GM23338 (cell line): ENCODE results near the gene RAB44. TPM values are rescaled to one million over a fixed set of nuclear protein-coding genes. Genes with fewer than 3 reads are reported as not detected.

Source experiments
- ATAC-seq: fragments of 200-7000 bp; cut with Tn5 transposase; 3 replicates; pipeline ENCODE4 v1.9.1; 2020
- DNase-seq: peaks from one replicate; pipeline ENCODE4 v3.0.0-alpha.2; 2015; ENCODE audit warnings: low spot score
- H2AFZ ChIP-seq: fragments of 200-600 bp; sonication (generic); 2 replicates; pipeline ENCODE4 v1.8.0; 2016; ENCODE audit warnings: antibody characterized with exemption, mild to moderate bottlenecking, moderate library complexity
- H3F3A ChIP-seq: fragments of 200-600 bp; sonication (generic); replicated peaks from 2 replicates; pipeline ENCODE4 v1.8.0; 2017; ENCODE audit warnings: antibody characterized with exemption, mixed run types, low read depth
- H3K27ac ChIP-seq: fragments of 200-600 bp; sonication (generic); 2 replicates; pipeline ENCODE4 v1.6.1; 2016; ENCODE audit warnings: low read depth
- H3K27me3 ChIP-seq: fragments of 200-600 bp; sonication (generic); 2 replicates; pipeline ENCODE4 v1.8.0; 2016; ENCODE audit warnings: mild to moderate bottlenecking, mixed run types, moderate library complexity; ENCODE audit not compliant: insufficient read depth
- H3K36me3 ChIP-seq: fragments of 200-600 bp; sonication (generic); 2 replicates; pipeline ENCODE4 v1.8.0; 2016; ENCODE audit warnings: mild to moderate bottlenecking; ENCODE audit not compliant: insufficient read depth
- H3K4me1 ChIP-seq: fragments of 200-600 bp; sonication (generic); 2 replicates; pipeline ENCODE4 v1.8.0; 2016; ENCODE audit warnings: mild to moderate bottlenecking, moderate library complexity; ENCODE audit not compliant: insufficient read depth
- H3K4me2 ChIP-seq: fragments of 200-600 bp; sonication (generic); 2 replicates; pipeline ENCODE4 v1.7.1; 2017; ENCODE audit warnings: mixed run types
- H3K4me3 ChIP-seq: fragments of 200-600 bp; sonication (generic); 2 replicates; pipeline ENCODE4 v1.6.1; 2016; ENCODE audit warnings: mixed run types
- H3K79me2 ChIP-seq: fragments of 200-600 bp; sonication (generic); replicated peaks from 2 replicates; pipeline ENCODE4 v1.8.0; 2017; ENCODE audit warnings: mild to moderate bottlenecking; ENCODE audit not compliant: insufficient read depth
- H3K9me2 ChIP-seq: fragments of 200-600 bp; sonication (generic); 2 replicates; pipeline ENCODE4 v1.8.0; 2017; ENCODE audit not compliant: insufficient read depth
- H4K20me1 ChIP-seq: fragments of 200-600 bp; sonication (generic); replicated peaks from 2 replicates; pipeline ENCODE4 v1.8.0; 2017; ENCODE audit warnings: mild to moderate bottlenecking; ENCODE audit not compliant: insufficient read depth
- H3K27ac Mint-ChIP-seq: 2 replicates; pipeline ENCODE4 v1.8.0; 2020; ENCODE audit warnings: inconsistent platforms, mild to moderate bottlenecking, moderate library complexity, mixed read lengths
- H3K27me3 Mint-ChIP-seq: 3 replicates; pipeline ENCODE4 v1.8.0; 2022; ENCODE audit warnings: low read depth, mild to moderate bottlenecking, moderate library complexity, mixed read lengths, inconsistent platforms; ENCODE audit not compliant: insufficient read depth, poor library complexity
- H3K36me3 Mint-ChIP-seq: 3 replicates; pipeline ENCODE4 v1.8.0; 2021; ENCODE audit warnings: low read depth, mild to moderate bottlenecking, inconsistent platforms, moderate library complexity, mixed read lengths
- H3K4me1 Mint-ChIP-seq: 3 replicates; pipeline ENCODE4 v1.8.0; 2020; ENCODE audit warnings: mild to moderate bottlenecking, inconsistent platforms, mixed read lengths
- H3K4me3 Mint-ChIP-seq: 3 replicates; pipeline ENCODE4 v1.8.0; 2021; ENCODE audit warnings: moderate library complexity, mild to moderate bottlenecking, inconsistent platforms, mixed read lengths
- H3K9me3 Mint-ChIP-seq: 3 replicates; pipeline ENCODE4 v1.8.0; 2020; ENCODE audit warnings: moderate library complexity, mild to moderate bottlenecking, inconsistent platforms, mixed read lengths
- CREB1 ChIP-seq: fragments of 250-450 bp; sonication (Bioruptor Pico); IDR thresholded peaks from 2 replicates; pipeline ENCODE4 v1.5.0; 2020; ENCODE audit warnings: low read depth, mild to moderate bottlenecking, moderate library complexity
- CTCF ChIP-seq, 2 experiments: fragments of 200-600 bp in 1 of 2; sonication (generic) in 1 of 2; conservative IDR thresholded peaks; 2 replicates each; pipeline versions ENCODE4 v1.5.1 to v1.6.1; 2016 to 2017; ENCODE audit warnings: antibody characterized with exemption in 2 of 2, low read depth in 2 of 2, mild to moderate bottlenecking in 2 of 2, moderate library complexity in 1 of 2
- EZH2 ChIP-seq: fragments of 200-600 bp; sonication (generic); IDR thresholded peaks from one replicate; pipeline ENCODE4 v1.8.0; 2017; ENCODE audit warnings: antibody characterized with exemption, mild to moderate bottlenecking, low read depth; ENCODE audit not compliant: unreplicated experiment
- EZH2phosphoT487 ChIP-seq: fragments of 200-600 bp; sonication (generic); IDR thresholded peaks from one replicate; pipeline ENCODE4 v1.8.1; 2018; ENCODE audit warnings: antibody characterized with exemption; ENCODE audit not compliant: unreplicated experiment
- JUNB ChIP-seq: IDR thresholded peaks from one replicate; pipeline ENCODE4 v1.6.1; 2016; ENCODE audit warnings: antibody characterized with exemption; ENCODE audit not compliant: unreplicated experiment
- NANOG ChIP-seq: IDR thresholded peaks from 2 replicates; pipeline ENCODE4 v1.6.1; 2016; ENCODE audit warnings: antibody characterized with exemption, borderline replicate concordance
- POLR2AphosphoS5 ChIP-seq: IDR thresholded peaks from 2 replicates; pipeline ENCODE4 v1.6.1; 2016; ENCODE audit warnings: antibody characterized with exemption, low read depth
- REST ChIP-seq: IDR thresholded peaks from one replicate; pipeline ENCODE4 v1.6.1; 2018; ENCODE audit warnings: antibody characterized with exemption; ENCODE audit not compliant: unreplicated experiment
- STAT1 ChIP-seq: IDR thresholded peaks from one replicate; pipeline ENCODE4 v1.6.1; 2016; ENCODE audit warnings: antibody characterized with exemption; ENCODE audit not compliant: unreplicated experiment
- ZNF114 ChIP-seq: fragments of 250-450 bp; sonication (Bioruptor Pico); IDR thresholded peaks from 2 replicates; pipeline ENCODE4 v1.5.0; 2020; ENCODE audit warnings: mild to moderate bottlenecking, moderate library complexity
- ZNF462 ChIP-seq: fragments of 250-450 bp; sonication (Bioruptor Pico); IDR thresholded peaks from 2 replicates; pipeline ENCODE4 v1.5.0; 2020; ENCODE audit warnings: mild to moderate bottlenecking, moderate library complexity
- polyA plus RNA-seq: library from polyadenylated mRNA; unstranded; fragments of >200 nt; fragmentation: Nextera tagmentation; extraction: Ambion mirVana; gene quantifications from 2 replicates; pipeline ENCODE4 v1.2.1, GENCODE V29; 2016
- total RNA-seq: library from RNA; depleted of rRNA; stranded (reverse); fragments of >200 nt; shearing (Covaris generic); gene quantifications from 2 replicates; pipeline ENCODE4 v1.2.3, GENCODE V29; 2014

The RAB44 gene
- total and polyA plus RNA-seq, 2 experiments from 2014 or later = not detected

DNA sequence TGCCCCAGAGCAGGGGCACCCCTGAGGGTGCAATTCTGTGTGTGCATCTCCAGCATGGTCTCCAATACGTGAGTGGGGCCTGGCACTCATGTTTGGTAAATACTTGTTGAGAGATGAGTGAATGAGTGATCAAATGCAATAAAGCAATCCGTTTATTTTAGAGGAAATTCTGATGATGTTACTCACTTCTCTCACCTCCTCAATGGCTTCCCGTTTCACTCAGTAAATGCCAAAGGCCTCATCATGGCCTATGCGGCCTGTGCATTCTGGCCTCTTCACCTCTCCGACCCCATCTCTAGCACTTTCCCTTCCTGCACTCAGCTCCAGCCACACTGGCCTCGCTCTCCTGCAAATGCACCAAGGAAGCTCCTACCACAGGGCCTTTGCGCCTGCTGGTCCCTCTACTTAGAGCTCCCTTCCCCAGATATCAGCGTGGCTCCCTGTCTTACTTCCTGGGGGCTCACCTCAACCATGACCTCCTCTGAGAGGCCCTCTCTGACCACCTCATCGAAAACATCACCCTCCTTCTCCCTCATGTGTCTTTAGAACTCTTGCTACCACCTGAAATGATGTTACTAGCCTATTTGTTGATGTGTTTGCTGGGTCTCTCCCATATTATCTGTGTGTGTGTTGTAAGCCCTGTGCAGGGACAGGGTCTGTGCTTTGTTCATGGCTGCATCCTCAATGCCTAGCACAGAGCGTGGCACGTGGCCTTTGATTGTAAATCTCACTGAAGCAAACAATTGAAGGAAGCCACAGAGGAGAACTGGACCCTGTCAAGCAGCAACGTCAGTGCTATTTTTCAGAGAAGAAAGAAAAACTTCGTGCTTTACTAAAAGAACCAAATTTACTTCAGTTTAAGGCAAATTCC, 42.6 kb downstream of the RAB44 start (continued):
- TF ChIP-seq ZNF462 (CRISPR knock-in tag) = no peak
- no peak for TF ChIP-seq STAT1
- TF ChIP-seq EZH2 = no peak

DNA sequence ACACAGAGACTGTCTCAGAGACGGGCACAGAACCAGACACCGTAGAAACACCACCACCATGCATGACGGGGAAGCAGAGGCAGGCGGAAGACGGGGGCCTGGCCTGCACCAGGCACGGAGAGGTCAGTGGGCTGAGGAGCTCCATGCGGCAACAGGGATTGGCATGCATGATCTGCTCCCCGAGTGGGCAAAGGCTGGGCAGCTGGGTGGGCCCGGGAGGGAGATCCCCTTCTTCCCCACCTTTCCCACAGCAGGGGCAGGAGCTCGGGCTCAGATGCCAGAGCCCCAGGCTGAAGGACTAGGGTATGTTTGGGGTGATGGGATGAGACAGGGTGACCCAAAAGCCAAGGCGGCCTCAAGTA, 43.2 kb downstream of the RAB44 start:
- Histone ChIP-seq H3K9me2 (no peaks in the 10 kb centered on the region), H3F3A (no peaks in the 10 kb centered on the region), H3K27ac (no peak overlapping the region), H3K4me1 (0 out of 2 replicates have a peak, but pooled peaks cover under 1% of the 10 kb centered on the region), H3K36me3 (no peaks in the 10 kb centered on the region), H4K20me1 (no peaks in the 10 kb centered on the region), H3K4me3 (no peak overlapping the region), H3K27me3 (no peaks in the 10 kb centered on the region), H2AFZ (no peak overlapping the region), H3K4me2 (no peak overlapping the region), H3K79me2 (no peaks in the 10 kb centered on the region)
- TF ChIP-seq STAT1 (no peak), JUNB (no peak), CTCF (conservative IDR thresholded peaks at IDR 0.05; ENCODE audit: low read depth in 2 of 2) (no peak), REST (no peak), EZH2phosphoT487 (no peak), ZNF114 (CRISPR knock-in tag) (no peak), CREB1 (CRISPR knock-in tag) (no peak), NANOG (no peak), POLR2AphosphoS5 (no peak)
- Mint-ChIP-seq H3K27me3 (peaks cover 15% of the 10 kb centered on the region), H3K4me1 (peaks cover 6% of the 10 kb centered on the region; the same call in 2 of the 3 replicates), H3K4me3 (no peak overlapping the region), H3K27ac (no peak overlapping the region), H3K9me3 (no peaks in the 10 kb centered on the region), H3K36me3 (no peaks in the 10 kb centered on the region)
- DNase-seq (no peak), ATAC-seq (no peak)
